Fibroblast of the aortic adventitia (primary cell): Measurements from ENCODE around the gene LCP1. TPM values are rescaled to one million over a fixed set of nuclear protein-coding genes. Genes with fewer than 3 reads are reported as not detected.

Experiments used
- DNase-seq: peaks from one replicate; pipeline ENCODE4 v3.0.0-alpha.2; 2010; ENCODE audit warnings: low read depth
- H3K4me3 ChIP-seq: 2 replicates; pipeline ENCODE4 v1.5.1; 2011; ENCODE audit warnings: low read depth, mild to moderate bottlenecking, control low read depth, low read length, moderate library complexity
- total RNA-seq: library from RNA; depleted of rRNA; stranded (reverse); fragments of >200 nt; gene quantifications from 2 replicates; pipeline ENCODE4 v1.2.3, GENCODE V29; 2012; ENCODE audit warnings: low replicate concordance
- TF ChIP-seq, protein P1 (sequence below): IDR thresholded peaks from 2 replicates; pipeline ENCODE4 v1.5.1; 2011; ENCODE audit warnings: mild to moderate bottlenecking, low read length, control low read depth, inconsistent platforms; ENCODE audit not compliant: insufficient read depth

LCP1 gene
- total RNA-seq, 1 donor, result 0.99 TPM

DNA sequence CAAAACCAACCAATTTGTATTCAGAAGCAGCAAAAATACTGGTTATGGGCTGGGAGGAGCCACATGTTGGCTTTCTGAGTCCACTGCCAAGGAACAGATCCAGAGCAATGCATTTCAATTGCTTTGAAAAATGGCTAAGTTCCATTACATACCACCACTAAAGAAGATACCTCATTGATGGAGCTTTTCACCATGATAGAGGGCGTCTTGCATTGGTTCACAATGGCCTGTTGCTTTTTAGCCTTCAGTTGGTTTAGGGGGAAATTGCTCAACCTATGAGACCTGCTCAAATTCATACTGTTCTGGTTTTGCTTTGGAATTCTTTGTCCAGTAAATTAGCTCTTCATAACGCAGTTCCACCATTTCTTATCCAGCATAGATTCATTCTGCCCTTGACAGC lies 55.9 kb downstream of the LCP1 start:
- DNase-seq, result no peak
- TF ChIP-seq, protein P1, sequence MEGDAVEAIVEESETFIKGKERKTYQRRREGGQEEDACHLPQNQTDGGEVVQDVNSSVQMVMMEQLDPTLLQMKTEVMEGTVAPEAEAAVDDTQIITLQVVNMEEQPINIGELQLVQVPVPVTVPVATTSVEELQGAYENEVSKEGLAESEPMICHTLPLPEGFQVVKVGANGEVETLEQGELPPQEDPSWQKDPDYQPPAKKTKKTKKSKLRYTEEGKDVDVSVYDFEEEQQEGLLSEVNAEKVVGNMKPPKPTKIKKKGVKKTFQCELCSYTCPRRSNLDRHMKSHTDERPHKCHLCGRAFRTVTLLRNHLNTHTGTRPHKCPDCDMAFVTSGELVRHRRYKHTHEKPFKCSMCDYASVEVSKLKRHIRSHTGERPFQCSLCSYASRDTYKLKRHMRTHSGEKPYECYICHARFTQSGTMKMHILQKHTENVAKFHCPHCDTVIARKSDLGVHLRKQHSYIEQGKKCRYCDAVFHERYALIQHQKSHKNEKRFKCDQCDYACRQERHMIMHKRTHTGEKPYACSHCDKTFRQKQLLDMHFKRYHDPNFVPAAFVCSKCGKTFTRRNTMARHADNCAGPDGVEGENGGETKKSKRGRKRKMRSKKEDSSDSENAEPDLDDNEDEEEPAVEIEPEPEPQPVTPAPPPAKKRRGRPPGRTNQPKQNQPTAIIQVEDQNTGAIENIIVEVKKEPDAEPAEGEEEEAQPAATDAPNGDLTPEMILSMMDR, result no peak
- H3K4me3 ChIP-seq, result no peak overlapping the region

DNA sequence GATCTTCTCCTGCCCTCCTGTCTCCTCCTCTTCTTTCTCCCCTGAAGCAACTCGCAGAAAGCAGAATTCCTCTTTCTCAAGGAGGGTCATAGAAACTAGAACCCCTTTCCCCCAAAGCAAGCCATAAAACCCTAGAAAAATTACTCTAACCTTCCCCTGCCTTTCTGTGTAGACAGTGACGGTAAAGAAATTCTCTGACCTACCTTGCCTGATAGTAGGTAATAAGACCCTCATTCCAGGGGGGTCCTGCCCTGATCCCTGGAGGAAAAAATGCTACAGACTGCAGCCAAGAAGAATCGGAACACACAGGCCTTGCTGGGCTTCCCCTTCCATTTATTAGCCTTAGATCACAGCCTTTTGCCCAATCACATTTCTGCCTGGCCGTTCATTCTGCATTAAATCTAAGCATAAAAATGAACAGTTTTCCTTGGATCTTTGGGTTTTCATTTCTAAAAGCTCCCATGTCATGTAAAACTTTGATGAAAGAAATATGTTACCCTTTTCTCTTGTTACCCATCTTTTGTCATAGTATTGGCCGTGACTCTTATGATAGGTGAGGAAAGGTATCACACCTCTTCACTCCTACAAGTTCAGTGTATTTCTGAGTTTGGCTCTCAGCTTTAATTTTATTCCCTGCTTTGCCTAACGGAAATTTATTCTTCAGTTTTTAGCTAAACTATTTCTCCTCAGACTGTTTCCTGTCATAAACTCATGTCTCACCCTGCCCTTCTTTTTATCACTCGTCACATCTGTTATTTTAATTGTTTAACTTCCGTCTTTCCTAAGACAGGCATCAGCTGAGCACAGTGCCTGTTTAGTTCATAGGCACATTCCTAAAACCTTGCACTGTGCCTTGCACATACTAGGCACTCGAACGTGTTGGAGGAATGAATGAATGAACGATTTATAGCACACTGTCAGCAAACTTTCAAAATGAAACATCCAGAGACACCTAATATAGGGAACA lies 56.7 kb downstream of the LCP1 start:
- TF ChIP-seq, protein P1, result no peak
- H3K4me3 ChIP-seq, result no peak overlapping the region
- no peak for DNase-seq

DNA sequence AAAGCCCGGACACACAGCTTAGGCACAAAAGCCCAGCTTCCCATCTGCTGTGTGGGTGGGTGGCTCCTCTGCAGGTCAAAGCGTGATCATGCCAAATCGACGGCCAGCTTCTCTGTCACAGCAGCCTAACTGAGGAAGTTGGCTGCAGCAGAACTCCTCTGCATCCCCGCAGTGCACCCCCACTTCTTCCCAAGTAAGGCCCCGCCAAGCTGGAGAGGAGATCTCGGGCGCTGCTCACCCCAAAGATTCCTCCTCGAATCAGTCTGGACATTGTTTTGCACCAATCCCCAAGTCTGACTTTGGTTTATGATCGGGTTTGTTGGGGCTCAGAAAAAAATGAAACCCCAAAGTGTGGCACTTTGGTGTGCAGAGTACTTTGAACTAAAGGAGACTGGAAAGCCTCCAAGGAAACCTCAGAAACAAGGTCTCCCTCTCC lies 57.4 kb downstream of the LCP1 start:
- no peak for DNase-seq
- TF ChIP-seq, protein P1, result no peak
- H3K4me3 ChIP-seq, result no peak overlapping the region

DNA sequence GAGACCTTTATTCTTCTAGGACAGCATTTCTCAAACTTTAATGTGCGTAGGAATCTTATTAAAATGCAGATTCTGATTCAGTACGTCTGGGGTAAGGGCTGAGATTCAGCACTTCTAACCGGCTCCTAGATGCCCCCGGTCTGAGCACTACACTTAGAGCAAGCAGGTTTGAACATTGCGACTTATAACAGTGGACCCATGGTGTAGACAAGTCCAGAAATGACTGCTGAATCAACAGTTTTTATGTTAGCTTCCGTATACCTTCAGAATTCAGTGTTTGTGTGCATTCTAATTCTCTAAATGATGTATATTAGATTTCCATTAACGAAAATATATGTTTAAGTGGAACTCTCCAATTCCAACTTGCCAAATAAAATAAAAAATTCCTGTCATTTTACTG lies 59.7 kb downstream of the LCP1 start:
- TF ChIP-seq, protein P1, result no peak
- H3K4me3 ChIP-seq, result no peak overlapping the region

DNA sequence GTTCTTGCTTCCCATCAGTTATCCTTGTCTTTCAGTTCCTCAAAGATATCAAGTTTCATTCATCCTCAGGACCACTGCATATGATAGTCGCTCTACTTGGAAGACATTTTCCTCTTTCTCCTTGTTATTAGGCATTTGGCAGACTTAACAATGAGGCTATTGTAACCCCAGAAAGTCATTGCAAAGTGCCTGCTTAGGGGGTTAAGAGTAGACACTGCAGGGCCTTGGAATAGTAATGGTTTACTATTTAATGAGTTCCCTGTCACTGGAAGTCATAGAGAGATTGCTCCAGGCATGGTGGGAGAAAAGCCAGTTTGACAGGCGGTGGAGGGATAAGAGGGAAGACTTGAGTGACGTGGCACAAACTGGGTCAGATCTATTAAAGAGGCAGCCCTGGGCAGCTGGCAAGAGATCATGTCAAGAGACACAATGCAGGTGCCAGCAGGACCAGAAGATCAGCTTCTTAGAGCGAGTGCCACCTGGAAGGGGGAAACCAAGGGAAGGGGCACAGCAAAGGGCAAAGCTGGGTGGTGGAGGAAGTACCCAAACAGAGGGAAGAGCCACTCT lies 60.3 kb downstream of the LCP1 start:
- TF ChIP-seq, protein P1, result no peak
- H3K4me3 ChIP-seq, result no peak overlapping the region
- DNase-seq, result no peak

More for the DNA sequence above, 59.7 kb downstream of the LCP1 start:
- DNase-seq, result no peak

DNA sequence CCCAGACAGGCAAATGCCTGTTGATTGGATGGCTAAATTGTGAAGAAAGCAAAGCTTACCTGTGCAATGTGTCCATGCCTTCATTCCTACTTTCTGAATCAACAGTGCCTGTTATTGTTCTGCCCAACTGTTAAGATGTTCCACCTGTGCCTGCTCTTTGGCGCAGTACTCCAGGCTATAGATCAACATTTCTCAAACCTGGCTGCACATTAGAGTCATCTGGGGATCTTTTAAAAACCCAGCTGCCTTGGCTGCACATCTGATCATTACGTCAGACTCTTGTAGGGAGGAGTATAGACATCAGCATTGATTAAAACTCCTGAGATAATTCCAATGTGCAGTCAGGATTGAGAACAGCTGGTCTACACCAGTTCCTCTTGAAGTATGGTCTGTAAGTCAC lies 60.9 kb downstream of the LCP1 start:
- no peak for DNase-seq
- TF ChIP-seq, protein P1, result no peak
- no peak overlapping the region for H3K4me3 ChIP-seq
